ENCODE data around the gene SEMA6A. TPM values are rescaled to one million over a fixed set of nuclear protein-coding genes. Genes with fewer than 3 reads are reported as not detected.

The SEMA6A gene
- total RNA-seq, 4 donors from 2014 or later, result 22.4 to 118 (median 48.7) TPM

DNA sequence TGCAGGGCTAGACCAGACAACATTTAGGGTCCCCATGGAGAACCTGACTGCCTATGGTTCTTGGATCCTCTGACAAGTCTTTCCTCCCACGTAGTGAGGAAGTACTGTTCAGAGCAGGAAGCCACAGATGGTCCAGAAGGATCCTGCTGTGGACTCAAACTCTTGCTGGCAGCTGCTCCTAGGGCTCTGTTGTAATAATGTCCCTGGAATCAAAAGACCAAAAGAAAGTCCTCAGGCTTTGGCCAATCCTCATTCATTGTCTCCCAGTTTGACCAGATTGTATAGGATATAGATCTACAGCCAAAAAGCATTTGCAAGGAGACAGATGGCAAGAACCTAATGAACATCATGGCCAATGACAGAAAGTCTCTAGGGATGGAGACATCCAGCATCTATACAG is 53.9 kb downstream of the SEMA6A start:
- no peak overlapping the region for H3K27ac ChIP-seq

DNA sequence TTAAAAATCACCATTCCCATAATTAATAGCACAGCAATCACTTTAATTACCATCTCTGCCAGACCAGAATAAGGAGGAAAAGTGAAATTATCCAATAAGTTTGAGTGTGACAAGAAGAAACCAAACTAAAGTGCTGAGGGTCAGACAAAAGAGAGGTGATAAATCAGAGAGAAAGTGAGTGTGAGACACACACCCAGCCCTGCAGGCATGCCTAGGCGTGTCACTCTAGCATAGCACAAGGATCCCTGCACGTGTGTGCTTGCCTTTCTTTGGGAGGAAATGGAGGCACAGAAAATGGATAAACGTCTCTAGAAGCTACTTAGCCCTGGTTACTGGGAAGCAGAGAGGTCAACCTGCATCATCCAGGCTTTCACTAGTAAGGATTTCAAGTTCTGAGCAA is 56.2 kb downstream of the SEMA6A start:
- intact Hi-C loops (cut with DNase I; ENCODE audit: low total_unique reads), result no loop called here
- no peaks in the 10 kb centered on the region for H3K4me1 ChIP-seq
- no peaks in the 10 kb centered on the region for H3K9me3 ChIP-seq
- no peak overlapping the region for H3K27ac ChIP-seq
- TF ChIP-seq, protein P1, sequence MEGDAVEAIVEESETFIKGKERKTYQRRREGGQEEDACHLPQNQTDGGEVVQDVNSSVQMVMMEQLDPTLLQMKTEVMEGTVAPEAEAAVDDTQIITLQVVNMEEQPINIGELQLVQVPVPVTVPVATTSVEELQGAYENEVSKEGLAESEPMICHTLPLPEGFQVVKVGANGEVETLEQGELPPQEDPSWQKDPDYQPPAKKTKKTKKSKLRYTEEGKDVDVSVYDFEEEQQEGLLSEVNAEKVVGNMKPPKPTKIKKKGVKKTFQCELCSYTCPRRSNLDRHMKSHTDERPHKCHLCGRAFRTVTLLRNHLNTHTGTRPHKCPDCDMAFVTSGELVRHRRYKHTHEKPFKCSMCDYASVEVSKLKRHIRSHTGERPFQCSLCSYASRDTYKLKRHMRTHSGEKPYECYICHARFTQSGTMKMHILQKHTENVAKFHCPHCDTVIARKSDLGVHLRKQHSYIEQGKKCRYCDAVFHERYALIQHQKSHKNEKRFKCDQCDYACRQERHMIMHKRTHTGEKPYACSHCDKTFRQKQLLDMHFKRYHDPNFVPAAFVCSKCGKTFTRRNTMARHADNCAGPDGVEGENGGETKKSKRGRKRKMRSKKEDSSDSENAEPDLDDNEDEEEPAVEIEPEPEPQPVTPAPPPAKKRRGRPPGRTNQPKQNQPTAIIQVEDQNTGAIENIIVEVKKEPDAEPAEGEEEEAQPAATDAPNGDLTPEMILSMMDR (IDR thresholded peaks at IDR 0.05), result no peak
- TF ChIP-seq POLR2A (IDR thresholded peaks at IDR 0.05), result no peak
- H3K36me3 ChIP-seq, result no peaks in the 10 kb centered on the region
- H3K4me3 ChIP-seq, result no peak overlapping the region
- no peak for DNase-seq
- H3K27me3 ChIP-seq, result no peaks in the 10 kb centered on the region

More for the DNA sequence above, 53.9 kb downstream of the SEMA6A start:
- Histone ChIP-seq H3K36me3 (no peaks in the 10 kb centered on the region), H3K27me3 (no peaks in the 10 kb centered on the region), H3K9me3 (no peaks in the 10 kb centered on the region), H3K4me3 (no peak overlapping the region), H3K4me1 (no peaks in the 10 kb centered on the region)
- intact Hi-C loops (cut with DNase I; ENCODE audit: low total_unique reads), result no loop called here
- TF ChIP-seq, protein P1 (IDR thresholded peaks at IDR 0.05), result no peak
- no peak for TF ChIP-seq POLR2A (IDR thresholded peaks at IDR 0.05)
- peak; percentile 19 to 30 for DNase-seq

DNA sequence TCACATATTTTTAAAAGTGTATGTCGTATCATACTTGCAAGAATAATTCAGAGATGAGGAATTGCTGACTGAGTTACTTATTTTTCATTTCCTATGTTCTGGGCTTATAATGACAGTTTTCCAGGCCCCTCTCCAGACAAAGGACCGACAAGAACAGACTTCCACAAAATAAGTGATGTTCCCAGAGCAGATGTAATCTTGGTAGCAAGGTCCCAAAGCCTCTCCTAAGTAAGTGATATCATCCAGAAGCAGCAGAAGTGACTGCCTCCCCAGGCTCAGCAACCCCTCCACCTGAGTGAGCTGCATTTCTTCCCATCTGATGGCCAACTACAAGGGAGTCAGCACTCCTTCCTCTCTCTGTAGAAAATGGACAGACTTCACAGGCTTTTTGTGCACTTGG is 57.1 kb downstream of the SEMA6A start:
- Histone ChIP-seq H3K9me3 (no peaks in the 10 kb centered on the region), H3K4me3 (no peak overlapping the region), H3K36me3 (no peaks in the 10 kb centered on the region), H3K27ac (no peak overlapping the region), H3K4me1 (no peaks in the 10 kb centered on the region), H3K27me3 (no peaks in the 10 kb centered on the region)
- no peak for DNase-seq
- TF ChIP-seq, protein P1 (IDR thresholded peaks at IDR 0.05), result no peak
- no peak for TF ChIP-seq POLR2A (IDR thresholded peaks at IDR 0.05)
- intact Hi-C loops (cut with DNase I; ENCODE audit: low total_unique reads), result no loop called here

DNA sequence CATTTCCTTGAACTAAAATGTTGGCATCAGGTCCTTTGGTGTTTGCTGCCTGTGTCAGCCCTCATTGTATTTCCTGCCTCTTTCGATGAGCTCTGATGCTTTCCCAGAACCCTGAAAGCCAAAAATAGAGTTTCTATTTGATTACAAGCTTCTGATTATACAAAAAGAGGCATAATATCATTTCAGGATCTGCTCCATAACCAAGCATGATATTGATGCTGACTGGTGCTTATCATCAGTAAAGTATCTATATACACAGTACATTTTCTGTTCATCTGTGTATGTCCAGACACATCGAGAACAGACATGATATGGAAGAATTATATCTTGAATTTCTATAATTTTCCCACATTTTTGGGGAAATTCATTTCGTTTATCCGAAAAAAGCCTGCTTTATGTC is 58.6 kb downstream of the SEMA6A start:
- Histone ChIP-seq H3K4me3 (no peak overlapping the region), H3K27me3 (no peaks in the 10 kb centered on the region), H3K4me1 (no peaks in the 10 kb centered on the region), H3K9me3 (no peaks in the 10 kb centered on the region), H3K36me3 (no peaks in the 10 kb centered on the region), H3K27ac (no peak overlapping the region)
- DNase-seq, result no peak
- TF ChIP-seq, protein P1 (IDR thresholded peaks at IDR 0.05), result no peak
- no peak for TF ChIP-seq POLR2A (IDR thresholded peaks at IDR 0.05)
- intact Hi-C loops (cut with DNase I; ENCODE audit: low total_unique reads), result no loop called here

DNA sequence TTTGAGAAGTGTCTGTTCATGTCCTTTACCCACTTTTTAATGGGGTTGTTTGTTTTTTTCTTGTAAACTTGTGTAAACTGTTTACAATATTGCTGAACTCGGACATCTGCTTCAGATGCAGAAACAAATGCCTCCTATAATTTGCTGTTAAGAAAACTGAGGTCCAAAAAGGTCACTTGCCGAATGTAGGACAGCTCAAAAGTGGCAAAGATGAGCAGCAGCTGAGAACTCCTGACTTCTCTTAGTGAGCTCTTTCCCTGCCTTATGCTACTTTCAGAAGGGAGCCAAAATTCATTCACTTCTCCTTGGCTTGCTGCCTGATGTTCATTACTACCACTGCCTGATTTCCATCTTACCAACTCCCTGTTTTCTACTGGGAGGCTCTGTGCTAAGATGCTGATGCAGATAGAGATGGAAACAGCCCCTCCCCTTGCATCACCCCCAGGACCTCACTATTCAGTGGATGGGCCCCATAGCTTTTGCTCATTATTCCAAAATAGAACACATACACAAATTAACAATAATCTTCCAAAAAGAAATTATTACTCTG is 60.1 kb downstream of the SEMA6A start:
- H3K36me3 ChIP-seq, result no peaks in the 10 kb centered on the region
- intact Hi-C loops (cut with DNase I; ENCODE audit: low total_unique reads), result no loop called here
- DNase-seq, result no peak
- no peak overlapping the region for H3K4me3 ChIP-seq
- TF ChIP-seq, protein P1 (IDR thresholded peaks at IDR 0.05), result no peak
- no peak for TF ChIP-seq POLR2A (IDR thresholded peaks at IDR 0.05)
- no peaks in the 10 kb centered on the region for H3K27me3 ChIP-seq
- no peaks in the 10 kb centered on the region for H3K9me3 ChIP-seq
- H3K4me1 ChIP-seq, result no peaks in the 10 kb centered on the region
- H3K27ac ChIP-seq, result no peak overlapping the region
